GM19328 (cell line): ENCODE data around the gene GABBR1.
"Not testable (repeated sequence)": the region's sequence is repeated elsewhere in the genome, so short reads cannot be mapped to it uniquely, and the experiment has no call there.

Experiments used
- ATAC-seq: cut with Tn5 transposase; IDR thresholded peaks from one replicate; pipeline ENCODE4 v1.9.1; 2021; ENCODE audit warnings: mild to moderate bottlenecking, moderate library complexity; ENCODE audit not compliant: unreplicated experiment

Gene GABBR1

GRCh38 chr6:29632789-29633533 lies at the start of gene GABBR1:
TSS of gene GABBR1 (minus strand) at chr6:29633183. CDS start at chr6:29632385, 798 bp downstream.
- ATAC-seq = peak; percentile 68

- ATAC-seq = no peak
These were observed 48.8 kb upstream of the GABBR1 start for GRCh38 chr6:29681811-29682210.

GRCh38 chr6:29680904-29681303 lies 47.9 kb upstream of the GABBR1 start, which contains the start of gene ZFP57:
TSS of gene ZFP57 (minus strand) at chr6:29681152. CDS start at chr6:29677003, 4,149 bp downstream.
- ATAC-seq = no peak

GRCh38 chr6:29680416-29680815 lies 47.4 kb upstream of the GABBR1 start:
- no peak for ATAC-seq

- no peak for ATAC-seq
These were observed 47.0 kb upstream of the GABBR1 start for GRCh38 chr6:29679962-29680361.

- ATAC-seq = no peak
These were observed 45.1 kb upstream of the GABBR1 start for GRCh38 chr6:29678114-29678513.

GRCh38 chr6:29676981-29677601 lies 44.1 kb upstream of the GABBR1 start:
- no peak for ATAC-seq

- no peak for ATAC-seq
These were observed 42.6 kb upstream of the GABBR1 start for GRCh38 chr6:29675561-29675960.

- no peak for ATAC-seq
These were observed 41.0 kb upstream of the GABBR1 start for GRCh38 chr6:29674008-29674407.

- no peak for ATAC-seq
These were observed 40.2 kb upstream of the GABBR1 start for GRCh38 chr6:29673161-29673560.

- not testable (repeated sequence) for ATAC-seq
These were observed 39.1 kb upstream of the GABBR1 start for GRCh38 chr6:29672116-29672515.

GRCh38 chr6:29671026-29671425 lies 38.0 kb upstream of the GABBR1 start:
- no peak for ATAC-seq

GRCh38 chr6:29667158-29667557 lies 34.2 kb upstream of the GABBR1 start:
- no peak for ATAC-seq

GRCh38 chr6:29666826-29667130 lies 33.8 kb upstream of the GABBR1 start:
- no peak for ATAC-seq

GRCh38 chr6:29665942-29666825 lies 33.2 kb upstream of the GABBR1 start:
- ATAC-seq = no peak

GRCh38 chr6:29663300-29664042 lies 30.5 kb upstream of the GABBR1 start:
- no peak for ATAC-seq

- not testable (repeated sequence) for ATAC-seq
These were observed 28.6 kb upstream of the GABBR1 start for GRCh38 chr6:29661502-29662141.

- no peak for ATAC-seq
These were observed 28.1 kb upstream of the GABBR1 start for GRCh38 chr6:29661071-29661470.

GRCh38 chr6:29656798-29657197 lies 23.8 kb upstream of the GABBR1 start, which contains the start of gene MOG:
TSS of gene MOG (plus strand) at chr6:29657092. CDS start at chr6:29657210, 118 bp downstream.
- ATAC-seq = no peak

GRCh38 chr6:29656157-29656556 lies 23.2 kb upstream of the GABBR1 start:
- no peak for ATAC-seq
